Occipital lobe (tissue), 2 donors: ENCODE results near the gene AKR1C2. TPM values are rescaled to one million over a fixed set of nuclear protein-coding genes. Genes with fewer than 3 reads are reported as not detected.
"Not testable (repeated sequence)": the region's sequence is repeated elsewhere in the genome, so short reads cannot be mapped to it uniquely, and the experiment has no call there.

Source experiments
- DNase-seq: peaks from one replicate; lab custom pipeline; 2025; lab: John Stamatoyannopoulos, UW
- total RNA-seq: library from RNA; depleted of rRNA; stranded (reverse); fragments of >200 nt; gene quantifications from one replicate; pipeline ENCODE4 v1.2.3, GENCODE V29; 2014

AKR1C2 gene
- total RNA-seq = 22.6 TPM

GRCh38 chr10:5003127-5004029 is at the start of gene AKR1C2:
TSS of gene AKR1C2 (minus strand) at chr10:5003857. CDS start at chr10:5003835, 22 bp downstream.
- not testable (repeated sequence) for DNase-seq

GRCh38 chr10:5052951-5053500 is 49.4 kb upstream of the AKR1C2 start:
- DNase-seq = not testable (repeated sequence)

- no peak for DNase-seq
Observed at GRCh38 chr10:5047912-5048628, 44.4 kb upstream of the AKR1C2 start.

- not testable (repeated sequence) for DNase-seq
Observed at GRCh38 chr10:5047055-5047454, 43.4 kb upstream of the AKR1C2 start.

- no peak for DNase-seq
Observed at GRCh38 chr10:5046410-5046809, 42.8 kb upstream of the AKR1C2 start.

GRCh38 chr10:5045095-5045494 is 41.4 kb upstream of the AKR1C2 start:
- DNase-seq = no peak

GRCh38 chr10:5043716-5044115 is 40.1 kb upstream of the AKR1C2 start:
- no peak for DNase-seq

GRCh38 chr10:5042922-5043321 is 39.3 kb upstream of the AKR1C2 start:
- no peak for DNase-seq

GRCh38 chr10:5041471-5042023 is 37.9 kb upstream of the AKR1C2 start:
- no peak for DNase-seq

- no peak for DNase-seq
Observed at GRCh38 chr10:5040781-5041470, 37.3 kb upstream of the AKR1C2 start.

- no peak for DNase-seq
Observed at GRCh38 chr10:5040010-5040673, 36.5 kb upstream of the AKR1C2 start.

- no peak for DNase-seq
Observed at GRCh38 chr10:5038733-5039132, 35.1 kb upstream of the AKR1C2 start.

GRCh38 chr10:5038101-5038500 is 34.4 kb upstream of the AKR1C2 start:
- no peak for DNase-seq

- DNase-seq = no peak
Observed at GRCh38 chr10:5036511-5036910, 32.9 kb upstream of the AKR1C2 start.

GRCh38 chr10:5035356-5035755 is 31.7 kb upstream of the AKR1C2 start:
- no peak for DNase-seq

- no peak for DNase-seq
Observed at GRCh38 chr10:5034588-5034987, 30.9 kb upstream of the AKR1C2 start.

- no peak for DNase-seq
Observed at GRCh38 chr10:5033061-5033778, 29.6 kb upstream of the AKR1C2 start.

GRCh38 chr10:5032444-5032843 is 28.8 kb upstream of the AKR1C2 start:
- DNase-seq = not testable (repeated sequence)

- not testable (repeated sequence) for DNase-seq
Observed at GRCh38 chr10:5031588-5031987, 27.9 kb upstream of the AKR1C2 start.

- no peak for DNase-seq
Observed at GRCh38 chr10:5030989-5031388, 27.3 kb upstream of the AKR1C2 start.
